ENCODE measurements around the gene PTPRF.

GRCh38 chr1:43512133-43512532 lies 18.6 kb upstream of the PTPRF start:
- TF ChIP-seq POLR2AphosphoS5 (IDR thresholded peaks at IDR 0.05; ENCODE audit: low read depth, low read length) (no peak), TAF1 (IDR thresholded peaks at IDR 0.05; ENCODE audit: borderline replicate concordance, insufficient read depth, low read length) (no peak), REST (IDR thresholded peaks at IDR 0.05; ENCODE audit: insufficient read depth in 1 of 2, low read depth in 2 of 2, low read length in 2 of 2) (no peak), FOXP2 (optimal IDR thresholded peaks at IDR 0.05; ENCODE audit: borderline replicate concordance, extremely low read depth, extremely low read length, insufficient read depth) (no peak)

Data from PFSK-1 (cell line).